ENCODE results near the gene NT5C1A. TPM values are rescaled to one million over a fixed set of nuclear protein-coding genes. Genes with fewer than 3 reads are reported as not detected.

The NT5C1A gene
- total RNA-seq, 1 donor from 2014 or later: not detected

- no peak for DNase-seq (ENCODE audit: low read depth, low spot score)
Observed at GRCh38 chr1:39662861-39663260, 9.0 kb downstream of the NT5C1A start.

GRCh38 chr1:39659538-39659937 lies 12.4 kb downstream of the NT5C1A start:
- DNase-seq (ENCODE audit: low read depth, low spot score): no peak

DNA sequence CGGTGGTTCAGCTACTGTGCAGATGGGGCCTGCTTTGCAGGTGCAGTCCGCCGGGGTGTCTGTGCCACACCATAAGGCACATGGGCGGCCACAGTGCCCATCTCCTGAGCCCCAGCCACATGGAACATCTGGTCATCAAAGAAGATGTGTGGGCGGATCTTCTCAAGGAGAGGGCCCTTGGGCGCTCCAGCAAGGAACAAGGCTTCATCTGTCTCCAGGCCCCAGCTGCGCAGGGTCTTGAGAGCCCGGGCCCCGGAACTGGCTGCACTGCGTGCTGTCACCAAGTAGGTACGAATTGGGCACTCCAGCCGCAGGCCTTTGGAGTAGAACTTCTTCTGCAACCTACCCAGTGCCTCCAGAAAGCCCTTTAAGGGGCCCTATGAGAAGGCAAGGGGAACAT lies 12.8 kb downstream of the NT5C1A start:
- no peak for DNase-seq (ENCODE audit: low read depth, low spot score)

DNA sequence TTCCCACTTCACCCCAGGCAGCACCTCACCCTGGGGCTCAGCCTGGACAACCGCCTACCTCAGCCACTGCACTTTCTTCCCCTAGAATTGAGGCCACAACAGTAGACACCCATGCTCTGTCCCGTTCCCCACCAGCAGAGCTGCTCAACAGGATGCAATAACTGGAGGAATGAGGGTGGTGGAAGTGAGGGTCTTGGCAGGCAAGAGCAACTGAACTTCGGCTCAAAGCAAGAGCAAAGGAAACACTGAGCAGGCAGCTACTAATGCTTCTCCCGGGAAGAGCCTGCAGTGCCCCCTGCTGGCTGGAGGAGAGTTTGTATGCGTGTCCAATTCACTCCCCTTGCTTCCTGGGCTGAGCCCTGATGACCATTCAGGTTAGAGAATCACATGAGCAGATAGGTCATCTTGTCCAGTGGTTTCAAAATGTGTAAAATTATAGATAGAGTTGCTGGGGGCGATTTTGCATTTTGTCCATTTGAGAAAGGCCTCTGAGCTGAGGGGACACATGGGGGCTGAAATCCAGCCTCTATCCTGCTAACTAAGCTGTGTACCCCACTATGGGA lies 13.9 kb downstream of the NT5C1A start:
- peak; percentile 5 for DNase-seq (ENCODE audit: low read depth, low spot score)

GRCh38 chr1:39657402-39657801 lies 14.5 kb downstream of the NT5C1A start:
- no peak for DNase-seq (ENCODE audit: low read depth, low spot score)

DNA sequence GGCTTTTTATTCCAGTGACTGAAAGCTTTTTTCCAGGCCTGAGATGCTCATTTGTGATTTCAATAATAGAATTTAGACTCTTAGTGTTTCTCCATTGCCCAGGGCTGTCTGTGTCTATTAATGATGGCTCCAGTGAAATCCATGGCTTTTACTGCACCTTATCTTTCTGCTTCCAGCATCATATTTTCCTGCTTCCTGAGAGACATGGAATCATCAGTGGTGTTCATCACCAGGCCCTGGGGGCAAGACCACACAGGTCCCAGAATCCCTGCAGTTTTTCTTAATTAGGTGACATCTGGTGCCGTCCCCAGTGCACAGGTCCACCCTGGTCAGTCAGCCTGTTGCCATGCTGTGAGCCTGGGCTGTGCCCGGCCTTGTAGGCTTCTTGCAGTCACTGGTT lies 15.5 kb downstream of the NT5C1A start:
- no peak for DNase-seq (ENCODE audit: low read depth, low spot score)

DNA sequence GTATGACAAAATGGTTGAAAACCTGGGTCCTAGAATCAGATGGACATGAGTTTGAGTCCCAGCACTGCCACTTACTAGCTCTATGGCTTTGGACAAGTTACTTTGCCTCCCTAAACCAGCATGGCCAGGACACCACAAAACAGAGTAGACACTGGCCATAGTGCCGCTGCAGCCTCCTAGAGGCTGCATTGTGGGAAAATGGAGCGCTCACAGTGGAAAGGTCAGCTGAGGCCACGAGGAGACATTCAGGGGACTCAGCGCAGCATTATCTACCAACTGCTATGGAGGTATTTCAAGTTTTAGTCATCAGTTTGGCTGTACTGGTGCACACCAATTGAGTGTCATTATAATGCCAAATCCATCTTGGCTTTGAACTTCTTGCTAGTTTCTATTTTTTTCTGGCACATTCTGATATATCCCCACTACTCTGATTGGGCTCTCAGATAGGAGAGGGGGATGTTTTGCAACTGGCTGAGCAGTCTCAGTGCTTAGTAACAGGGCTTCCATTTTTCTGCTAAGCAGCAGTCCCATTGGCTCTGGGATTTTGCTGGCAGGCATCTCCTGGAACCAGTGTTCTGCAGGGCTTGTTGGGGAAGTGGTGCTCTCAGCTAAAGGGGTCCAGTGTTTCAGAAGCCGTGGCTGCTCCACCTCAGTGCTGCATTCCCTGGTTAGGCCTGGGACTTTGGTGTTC lies 16.2 kb downstream of the NT5C1A start:
- DNase-seq (ENCODE audit: low read depth, low spot score): no peak

DNA sequence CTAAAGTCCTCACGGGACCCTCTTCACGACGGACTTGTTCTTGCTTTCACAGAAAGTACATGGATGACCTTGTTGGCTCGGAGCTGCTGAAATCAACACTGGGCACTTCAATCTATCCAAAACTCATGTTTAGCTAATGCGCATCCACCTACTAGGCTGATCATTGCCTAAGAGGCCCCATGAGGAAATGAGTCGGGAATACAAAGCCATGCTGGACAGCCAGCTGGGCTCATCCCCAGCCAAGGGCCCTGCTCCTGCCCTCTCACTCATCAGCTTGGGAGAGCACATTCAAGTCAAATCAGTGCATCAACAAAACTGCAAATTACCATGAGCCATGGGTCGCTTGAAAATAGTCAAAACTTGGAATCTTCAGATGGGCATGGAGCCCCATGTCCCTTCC lies 17.6 kb downstream of the NT5C1A start:
- DNase-seq (ENCODE audit: low read depth, low spot score): no peak

DNA sequence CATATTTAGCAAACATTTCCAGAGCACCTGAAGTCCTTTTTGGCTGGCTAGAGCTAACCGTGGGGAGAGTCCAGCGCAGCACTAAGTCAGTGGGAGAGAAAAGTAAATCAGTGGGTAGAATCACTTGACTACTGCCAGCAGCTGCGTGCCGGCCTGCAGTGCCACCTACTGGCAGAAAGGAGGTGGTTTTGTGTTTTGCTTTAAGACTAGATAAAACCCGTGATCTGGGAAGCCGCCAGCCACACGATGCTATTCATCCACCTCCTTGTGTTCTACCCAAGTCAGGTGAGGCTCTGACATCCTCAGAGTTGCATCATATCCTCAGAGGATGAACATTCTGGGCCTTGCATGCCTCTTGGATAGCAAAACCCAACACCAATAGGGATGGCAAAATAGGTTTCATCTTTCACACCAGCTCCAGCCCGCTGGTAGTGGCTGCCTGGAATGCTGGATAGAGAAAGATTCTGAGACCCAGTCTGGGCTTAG lies 18.3 kb downstream of the NT5C1A start:
- DNase-seq (ENCODE audit: low read depth, low spot score): peak; percentile 39

- no peak for DNase-seq (ENCODE audit: low read depth, low spot score)
Observed at GRCh38 chr1:39652554-39652953, 19.4 kb downstream of the NT5C1A start.

- no peak for DNase-seq (ENCODE audit: low read depth, low spot score)
Observed at GRCh38 chr1:39652105-39652504, 19.8 kb downstream of the NT5C1A start.

- DNase-seq (ENCODE audit: low read depth, low spot score): no peak
Observed at GRCh38 chr1:39650431-39650830, 21.5 kb downstream of the NT5C1A start.

DNA sequence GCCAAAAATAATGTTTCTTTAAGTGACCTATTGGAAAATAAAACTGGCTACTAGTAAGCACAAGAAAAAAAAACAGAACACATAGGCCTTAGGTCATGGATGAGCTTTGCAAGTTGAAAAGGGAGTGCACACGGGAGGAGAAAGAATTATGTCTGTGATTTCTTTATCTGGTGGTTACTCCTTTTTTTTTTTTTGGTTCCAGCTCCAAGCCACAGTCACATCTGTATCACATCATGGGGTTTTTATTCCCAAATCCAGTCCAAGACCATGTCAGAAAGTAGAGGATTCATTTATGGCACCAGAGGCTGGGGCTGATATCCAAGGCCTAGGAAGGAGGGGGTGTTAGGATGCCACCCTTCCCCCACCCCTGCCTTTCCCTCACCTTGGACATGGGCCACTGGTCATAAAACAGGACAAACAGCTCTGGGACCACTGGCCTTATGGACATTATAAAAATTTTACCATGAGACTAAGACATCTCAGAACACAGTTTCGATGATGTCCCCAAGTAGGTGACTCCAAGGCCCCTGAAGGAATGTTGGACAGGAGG lies 22.2 kb downstream of the NT5C1A start:
- no peak for DNase-seq (ENCODE audit: low read depth, low spot score)

DNA sequence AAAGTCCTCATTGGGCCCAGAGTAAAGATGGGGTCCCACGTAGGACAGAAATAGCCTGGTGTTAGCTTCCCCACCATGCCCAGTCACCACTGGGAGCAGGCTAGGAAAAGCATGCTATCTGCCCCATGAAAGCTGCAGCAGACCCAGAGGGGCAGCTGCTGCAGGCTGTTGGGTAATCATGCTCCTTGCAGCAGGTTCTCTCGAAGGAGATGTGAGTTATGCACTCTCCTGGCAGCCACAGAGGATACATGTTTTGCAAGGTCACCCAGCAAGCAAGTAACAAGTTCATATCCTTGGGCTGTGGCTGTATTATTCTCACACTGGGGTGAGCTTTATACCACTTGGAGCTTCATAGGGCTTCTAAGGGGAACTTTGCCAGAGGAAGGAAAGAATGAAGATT lies 23.4 kb downstream of the NT5C1A start:
- no peak for DNase-seq (ENCODE audit: low read depth, low spot score)

DNA sequence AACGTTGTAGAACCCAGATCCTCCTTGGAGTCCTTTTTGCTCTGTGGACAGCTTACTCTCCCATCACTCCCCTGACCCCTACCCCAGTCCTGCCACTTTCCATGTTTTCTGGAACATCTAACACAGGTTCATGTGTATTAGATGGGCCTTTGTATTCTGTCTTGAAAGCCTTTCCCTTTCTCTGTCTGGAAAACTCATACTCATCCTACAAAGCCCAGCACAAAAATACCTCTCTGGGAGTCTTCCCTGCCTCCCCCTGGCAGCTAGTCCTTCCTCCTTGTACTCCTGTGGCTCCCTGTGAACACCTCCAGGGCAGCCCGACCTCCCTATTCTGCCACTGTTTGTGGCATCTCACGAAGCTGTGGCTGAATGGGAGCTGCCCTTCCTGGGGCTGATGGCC lies 24.7 kb downstream of the NT5C1A start:
- DNase-seq (ENCODE audit: low read depth, low spot score): no peak

DNA sequence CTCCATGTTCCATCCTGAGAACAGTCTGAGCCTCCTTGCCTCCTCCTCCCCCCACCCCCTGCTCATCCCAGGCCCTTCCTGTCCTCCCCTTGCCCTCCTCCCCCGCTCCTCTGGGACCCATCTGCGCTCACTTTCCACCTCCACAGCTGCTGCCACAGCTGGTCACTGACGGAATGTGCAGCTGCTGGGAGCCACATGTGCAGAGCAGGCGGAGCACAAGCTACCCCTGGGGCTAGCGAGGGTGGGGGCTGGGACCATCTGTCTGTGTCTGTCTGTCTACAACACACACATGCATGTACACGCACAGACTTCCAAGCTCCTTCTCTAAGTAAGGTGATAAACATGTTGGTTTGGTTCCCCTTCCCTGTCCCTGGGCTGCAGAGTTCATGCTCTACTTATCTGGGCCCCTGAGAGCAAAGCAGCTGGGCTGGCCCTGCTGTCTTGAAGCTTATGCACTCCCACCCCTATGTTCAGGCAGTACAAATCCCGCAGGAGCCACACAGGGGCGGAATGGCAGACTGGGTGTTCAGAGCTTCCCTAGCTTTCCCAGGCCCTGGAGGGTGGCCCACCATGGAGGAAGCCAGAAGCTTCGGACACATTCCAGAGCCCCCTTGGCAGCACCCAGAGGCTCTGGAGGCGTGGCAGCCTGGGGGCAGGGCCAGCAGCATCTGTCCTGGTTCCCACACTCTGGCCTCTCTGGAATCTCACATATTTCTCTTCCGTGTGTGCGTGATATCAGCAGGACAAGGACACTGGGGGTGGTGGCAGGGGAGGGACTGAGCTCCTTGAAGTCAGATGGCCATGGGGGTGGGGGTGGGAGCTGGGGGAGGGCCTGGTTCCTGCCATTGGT lies 25.4 kb downstream of the NT5C1A start:
- DNase-seq (ENCODE audit: low read depth, low spot score): no peak

GRCh38 chr1:39645411-39646043 lies 26.4 kb downstream of the NT5C1A start:
- DNase-seq (ENCODE audit: low read depth, low spot score): no peak

DNA sequence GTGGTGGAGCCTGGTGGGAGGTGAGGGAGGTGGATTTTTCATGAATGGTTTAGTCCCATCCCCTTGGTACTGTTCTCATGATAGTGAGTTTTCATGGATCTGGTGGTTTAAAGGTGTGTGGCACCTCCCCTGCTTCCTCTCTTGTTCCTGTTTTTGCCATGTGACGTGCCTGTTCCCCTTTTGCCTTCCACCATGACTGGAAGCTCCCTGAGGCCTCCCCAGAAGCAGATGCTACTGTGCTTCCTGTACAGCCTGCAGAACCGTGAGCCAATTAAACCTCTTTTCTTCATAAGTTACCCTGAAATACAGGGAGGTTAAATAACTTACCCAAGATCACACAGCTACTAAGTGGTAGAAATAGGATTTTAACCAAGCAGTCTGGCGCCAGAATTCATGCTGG lies 28.2 kb downstream of the NT5C1A start:
- no peak for DNase-seq (ENCODE audit: low read depth, low spot score)

DNA sequence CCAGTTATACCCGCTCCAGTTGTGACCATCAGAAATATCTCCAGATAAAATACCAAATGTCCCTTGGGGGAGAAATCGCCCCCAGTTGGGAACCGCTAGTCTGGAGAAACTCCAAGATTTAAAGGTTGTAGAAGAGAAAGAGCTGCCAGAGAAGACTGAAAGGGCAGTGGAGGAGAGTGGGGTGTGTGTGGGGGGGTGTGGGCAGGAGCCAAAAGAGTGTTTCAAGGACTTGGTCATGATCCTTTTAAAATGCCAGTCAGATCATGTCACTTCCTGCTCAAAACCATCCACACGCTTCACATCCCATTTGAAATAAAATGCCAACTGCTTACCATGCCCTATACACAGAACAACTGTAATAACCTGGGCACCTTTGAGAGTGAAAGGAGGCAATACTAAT lies 29.1 kb downstream of the NT5C1A start:
- no peak for DNase-seq (ENCODE audit: low read depth, low spot score)

DNA sequence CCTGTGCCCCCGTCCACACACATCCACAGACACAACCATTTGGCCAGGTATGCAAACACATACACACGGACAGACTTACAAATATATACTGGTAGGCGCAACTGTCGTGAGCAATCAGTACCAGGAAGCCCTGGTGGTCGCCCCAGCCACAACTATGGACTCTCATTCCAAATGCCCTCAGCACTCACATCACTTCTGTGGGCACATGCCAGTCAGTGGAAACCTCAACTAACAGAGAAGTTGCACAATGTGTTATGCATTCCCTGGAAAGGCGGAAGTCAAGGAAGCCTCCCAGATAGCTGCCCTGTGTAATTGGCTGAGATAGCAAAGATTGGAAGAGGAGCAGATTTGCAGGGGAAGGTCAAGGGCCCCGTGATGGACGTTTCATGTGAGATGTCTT lies 31.0 kb downstream of the NT5C1A start:
- no peak for DNase-seq (ENCODE audit: low read depth, low spot score)

GRCh38 chr1:39639305-39640130 lies 32.4 kb downstream of the NT5C1A start, which contains the start of gene HEYL:
TSS of gene HEYL (minus strand) at chr1:39639643. CDS start at chr1:39639625, 18 bp downstream.
- no peak for DNase-seq (ENCODE audit: low read depth, low spot score)

Data from pulmonary artery endothelial cell (primary cell).